GM21515 (cell line): ENCODE results near the gene HILPDA.
"Not testable (repeated sequence)": the region's sequence is repeated elsewhere in the genome, so short reads cannot be mapped to it uniquely, and the experiment has no call there.

Source experiments
- ATAC-seq: cut with Tn5 transposase; IDR thresholded peaks from one replicate; pipeline ENCODE4 v1.9.1; 2021; ENCODE audit not compliant: unreplicated experiment

Gene HILPDA

DNA sequence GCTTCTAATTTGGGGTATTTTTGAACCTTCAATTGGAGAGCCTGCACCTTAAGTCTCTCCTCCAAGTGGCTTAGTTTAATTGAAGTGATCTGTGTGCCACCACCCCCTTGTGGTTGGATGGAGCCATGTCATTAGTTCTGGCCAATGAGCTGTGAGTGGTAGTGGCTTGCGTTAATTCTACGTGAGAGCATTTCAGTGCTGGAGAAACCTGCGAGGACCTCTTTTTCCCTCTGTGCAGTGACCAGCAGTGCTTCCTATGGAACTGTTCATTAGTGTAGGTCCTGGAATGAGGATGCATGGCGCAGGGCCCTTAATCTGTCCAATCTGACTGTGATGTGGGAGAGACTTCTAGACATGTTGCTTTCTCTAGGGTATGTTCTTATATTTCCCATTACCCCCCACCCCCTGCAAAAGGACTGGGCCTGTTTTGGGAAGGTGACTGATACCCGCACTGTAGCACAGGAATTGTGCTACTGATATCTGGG is 3.8 kb downstream of the HILPDA start:
- ATAC-seq, result peak; percentile 43

DNA sequence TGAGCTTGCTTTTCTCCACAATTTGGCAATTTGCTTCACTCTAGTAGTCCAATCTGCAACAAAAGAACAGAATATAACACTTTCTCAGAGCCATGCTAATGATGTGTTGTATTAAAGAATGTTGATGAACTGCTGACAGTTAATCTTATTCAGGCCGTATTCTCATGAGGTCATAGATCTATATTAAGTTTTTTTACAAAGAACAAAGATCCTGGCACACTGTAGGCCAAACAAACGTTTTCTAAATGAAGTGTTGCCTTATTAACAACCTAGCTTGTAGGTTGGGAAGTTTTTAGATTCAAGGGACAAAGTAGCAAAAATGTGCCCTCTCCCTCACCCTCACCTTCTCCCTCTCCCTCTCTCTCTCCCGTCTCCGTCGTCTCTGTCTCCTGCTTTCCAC is 6.8 kb downstream of the HILPDA start:
- ATAC-seq, result no peak

DNA sequence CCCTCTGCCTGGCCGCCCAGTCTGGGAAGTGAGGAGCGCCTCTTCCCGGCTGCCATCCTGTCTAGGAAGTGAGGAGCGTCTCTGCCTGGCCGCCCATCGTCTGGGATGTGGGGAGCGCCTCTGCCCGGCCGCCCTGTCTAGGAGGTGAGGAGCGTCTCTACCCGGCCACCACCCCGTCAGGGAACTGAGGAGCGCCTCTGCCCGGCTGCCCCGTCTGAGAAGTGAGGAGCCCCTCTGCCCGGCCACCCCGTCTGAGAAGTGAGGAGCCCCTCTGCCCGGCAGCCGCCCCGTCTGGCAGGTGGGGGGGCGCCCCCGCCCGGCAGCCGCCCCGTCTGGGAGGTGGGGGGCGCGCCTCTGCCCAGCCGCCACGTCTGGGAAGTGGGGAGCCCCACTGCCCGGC is 7.7 kb downstream of the HILPDA start:
- ATAC-seq, result not testable (repeated sequence)

DNA sequence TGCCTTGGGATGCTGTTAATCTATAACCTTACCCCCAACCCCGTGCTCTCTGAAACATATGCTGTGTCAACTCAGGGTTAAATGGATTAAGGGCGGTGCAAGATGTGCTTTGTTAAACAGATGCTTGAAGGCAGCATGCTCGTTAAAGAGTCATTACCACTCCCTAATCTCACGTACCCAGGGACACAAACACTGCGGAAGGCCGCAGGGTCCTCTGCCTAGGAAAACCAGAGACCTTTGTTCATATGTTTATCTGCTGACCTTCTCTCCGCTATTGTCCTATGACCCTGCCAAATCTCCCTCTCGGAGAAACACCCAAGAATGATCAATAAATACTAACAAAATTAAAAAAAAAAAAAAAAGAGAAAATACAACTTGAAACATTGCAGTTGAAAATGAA is 8.3 kb downstream of the HILPDA start:
- not testable (repeated sequence) for ATAC-seq

DNA sequence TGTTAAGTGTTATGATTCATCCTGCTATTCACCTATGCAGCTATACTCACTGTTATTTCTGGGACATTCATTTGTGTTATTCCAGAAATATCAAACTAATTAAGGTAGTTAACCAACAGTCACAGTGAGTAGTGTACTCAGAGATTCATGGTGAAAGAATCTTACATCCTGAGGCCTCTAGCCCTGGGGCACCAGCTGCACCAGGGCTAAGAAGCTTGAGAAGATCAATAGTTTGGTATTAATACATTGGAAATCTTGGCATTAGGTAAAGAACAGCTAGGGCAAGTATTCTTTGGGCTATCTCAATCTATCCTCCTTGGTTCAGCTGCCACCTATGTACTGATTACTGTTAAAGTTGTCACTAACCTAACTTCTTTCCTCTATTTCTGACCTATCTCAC is 11.2 kb downstream of the HILPDA start:
- not testable (repeated sequence) for ATAC-seq

DNA sequence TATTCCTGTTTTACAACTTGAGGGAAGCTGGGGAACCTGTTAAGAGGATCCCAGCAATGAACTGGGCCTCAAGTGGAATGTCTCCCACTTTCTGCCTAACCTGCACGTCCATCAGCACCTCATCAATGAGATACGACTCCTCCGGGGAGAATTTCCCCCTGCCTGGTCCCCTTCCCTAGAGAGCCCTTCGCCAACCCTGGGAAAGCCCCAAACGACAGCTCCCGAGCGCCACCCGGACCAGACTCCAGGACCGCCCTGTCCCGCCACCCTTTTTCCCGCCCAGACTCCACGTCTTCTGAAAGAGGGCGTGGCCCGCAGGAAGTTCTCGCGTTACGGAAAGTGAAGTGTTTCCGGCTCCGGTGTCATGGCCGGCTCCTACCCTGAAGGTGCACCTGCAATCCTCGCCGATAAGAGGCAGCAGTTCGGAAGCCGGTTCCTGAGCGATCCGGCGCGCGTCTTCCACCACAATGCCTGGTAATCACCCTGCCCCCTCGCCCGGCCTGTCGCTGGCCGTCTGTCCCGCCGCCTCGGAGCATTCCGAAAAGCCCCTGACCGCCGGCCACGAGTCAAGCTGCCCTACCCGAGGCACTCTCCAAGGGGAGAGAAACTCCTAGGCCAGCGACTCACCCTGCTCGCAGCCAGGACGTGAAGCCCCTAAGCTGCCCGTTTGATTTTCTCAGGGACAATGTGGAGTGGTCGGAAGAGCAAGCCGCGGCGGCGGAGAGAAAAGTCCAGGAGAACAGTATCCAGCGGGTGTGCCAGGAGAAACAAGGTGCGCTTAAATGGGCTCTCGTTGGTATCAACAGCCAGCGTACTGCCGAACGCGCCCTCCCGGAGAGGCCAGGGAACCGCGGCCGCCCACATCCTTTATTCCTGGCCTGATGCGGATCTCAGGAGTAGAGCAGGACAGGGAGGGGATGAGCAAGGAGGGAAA is 21.0 kb downstream of the HILPDA start, which contains the start of gene METTL2B:
Gene METTL2B (plus strand): TSS at position 347 of the 934 bp plus-strand sequence. CDS start 18 bp downstream, at position 365.
- peak; percentile 90 for ATAC-seq

DNA sequence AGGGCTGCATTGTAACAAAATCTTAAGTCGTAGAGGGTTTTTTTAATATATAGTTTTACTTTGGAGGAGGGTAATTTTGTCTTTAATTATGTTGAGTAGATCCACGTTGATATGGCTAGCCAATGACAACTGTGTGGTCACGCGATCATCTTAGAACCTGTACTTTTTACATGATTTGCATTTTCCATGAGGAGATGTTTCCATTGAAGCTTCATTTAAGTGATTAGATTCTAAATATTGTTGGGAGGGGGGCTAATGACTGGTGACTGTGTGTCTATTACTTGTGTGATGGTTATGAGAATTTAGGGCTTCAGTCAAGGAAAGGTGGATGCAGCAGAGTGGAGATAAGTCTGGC is 21.6 kb downstream of the HILPDA start:
- not testable (repeated sequence) for ATAC-seq

DNA sequence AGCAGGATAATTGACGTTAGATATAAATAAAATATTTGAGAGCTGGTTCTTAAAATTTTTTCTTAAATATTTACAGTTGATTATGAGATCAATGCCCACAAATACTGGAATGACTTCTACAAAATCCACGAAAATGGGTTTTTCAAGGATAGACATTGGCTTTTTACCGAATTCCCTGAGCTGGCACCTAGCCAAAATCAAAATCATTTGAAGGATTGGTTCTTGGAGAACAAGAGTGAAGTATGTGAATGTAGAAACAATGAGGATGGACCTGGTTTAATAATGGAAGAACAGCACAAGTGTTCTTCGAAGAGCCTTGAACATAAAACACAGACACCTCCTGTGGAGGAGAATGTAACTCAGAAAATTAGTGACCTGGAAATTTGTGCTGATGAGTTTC is 23.4 kb downstream of the HILPDA start:
- ATAC-seq, result not testable (repeated sequence)

DNA sequence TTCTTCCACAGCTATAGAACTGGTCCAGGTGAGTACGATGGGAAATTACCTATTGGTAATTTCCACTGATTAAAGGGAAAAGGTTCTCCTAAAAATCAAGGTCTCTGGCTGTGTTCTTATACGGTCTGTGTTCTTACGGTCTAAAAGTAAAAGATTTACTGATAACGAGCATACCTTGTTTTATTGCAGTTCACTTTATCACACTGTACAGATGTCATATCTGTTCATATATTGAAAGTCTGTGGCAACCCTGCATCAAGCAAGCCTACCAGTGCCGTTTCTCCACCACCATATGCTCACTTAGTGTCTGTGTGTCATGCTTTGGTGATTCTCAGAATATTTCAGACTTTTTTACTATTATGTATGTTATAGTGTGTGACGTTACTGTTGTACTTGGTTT is 32.5 kb downstream of the HILPDA start:
- not testable (repeated sequence) for ATAC-seq

DNA sequence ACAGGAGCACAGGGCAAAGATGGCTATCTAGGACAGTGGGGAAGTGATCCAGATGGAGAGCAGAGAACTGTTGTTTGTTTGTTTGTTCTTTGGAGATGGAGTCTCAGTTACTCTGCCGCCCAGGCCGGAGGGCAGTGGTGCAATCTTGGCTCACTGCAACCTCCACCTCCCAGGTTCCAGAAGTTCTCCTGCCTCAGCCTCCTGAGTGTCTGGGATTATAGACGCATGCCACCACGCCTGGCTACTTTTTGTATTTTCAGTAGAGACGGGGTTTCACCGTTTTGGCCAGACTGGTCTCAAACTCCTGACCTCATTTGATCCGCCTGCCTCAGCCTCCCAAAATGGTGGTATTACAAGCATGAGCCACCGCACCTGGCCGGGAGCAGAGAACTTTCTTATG is 41.7 kb downstream of the HILPDA start:
- no peak for ATAC-seq

DNA sequence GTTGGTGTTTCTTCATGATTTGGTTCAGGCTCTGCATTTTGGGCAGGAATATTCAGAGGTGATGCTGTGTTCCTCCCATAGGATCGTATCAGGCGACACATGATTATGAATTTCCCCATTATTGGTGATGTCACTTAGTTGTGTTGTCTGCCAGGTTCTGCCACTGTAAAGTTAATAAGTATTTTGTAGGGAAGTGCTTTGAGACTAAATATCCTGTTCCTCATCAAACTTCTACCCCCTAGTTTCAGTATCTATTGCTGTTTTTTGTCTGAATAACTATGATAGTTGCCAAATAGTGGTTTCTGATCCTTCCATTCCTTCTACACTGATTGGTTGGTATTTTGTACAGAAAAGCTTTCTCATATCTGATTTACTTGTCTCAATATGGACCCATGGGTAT is 49.7 kb downstream of the HILPDA start:
- not testable (repeated sequence) for ATAC-seq

DNA sequence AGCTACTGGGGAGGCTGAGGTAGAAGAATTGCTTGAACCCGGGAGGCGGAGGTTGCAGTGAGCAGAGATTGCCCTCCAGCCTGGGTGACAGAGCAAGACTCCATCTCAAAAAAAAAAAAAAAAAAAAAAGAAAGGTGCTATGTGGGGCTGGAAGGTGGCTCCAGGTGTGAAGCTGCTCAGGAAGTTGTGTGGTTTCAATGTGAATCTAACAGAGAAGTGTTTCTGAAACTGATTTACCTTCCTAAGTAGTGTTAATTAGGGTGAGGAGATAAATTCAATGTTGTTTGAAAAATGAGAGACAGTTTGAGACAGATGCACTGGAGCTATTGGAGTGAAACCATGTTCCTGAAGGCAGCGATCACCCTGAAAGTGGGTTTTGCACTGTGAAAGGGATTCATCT is 51.1 kb downstream of the HILPDA start:
- peak; percentile 59 for ATAC-seq

DNA sequence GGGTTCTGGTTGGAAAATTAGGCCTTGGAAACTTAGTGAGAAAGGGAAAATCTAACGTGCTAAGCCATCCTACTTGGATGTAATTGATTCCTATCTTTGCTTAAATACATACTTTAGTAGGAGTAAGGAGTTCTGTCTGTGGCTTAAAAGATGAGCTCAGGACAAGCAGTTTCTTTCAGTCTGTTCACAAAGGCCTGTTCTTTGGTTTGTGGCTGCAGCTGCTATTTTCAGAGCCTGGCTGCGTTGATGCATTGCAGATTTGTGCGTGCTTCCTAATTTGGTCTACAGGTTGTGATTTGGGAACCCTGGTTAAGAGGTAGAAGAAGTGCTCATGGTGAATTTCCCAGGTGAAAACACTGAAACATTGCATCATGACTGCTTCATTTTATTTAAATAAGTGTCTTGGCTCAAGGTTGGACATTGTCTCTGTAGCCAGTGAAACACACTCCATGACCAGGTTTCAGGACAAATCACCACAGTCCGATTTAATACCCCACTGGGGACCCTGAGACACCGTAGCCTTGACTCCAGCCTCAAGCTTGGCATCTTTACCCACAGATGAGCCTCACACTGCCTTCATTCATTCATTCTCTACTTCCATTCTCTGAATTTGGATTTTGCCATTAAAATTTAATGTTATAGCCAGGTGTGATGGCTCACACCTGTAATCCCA is 51.8 kb downstream of the HILPDA start:
- peak; percentile 50 for ATAC-seq
